Osteoblast (primary cell): Measurements from ENCODE around the gene MGAT4C. TPM values are rescaled to one million over a fixed set of nuclear protein-coding genes. Genes with fewer than 3 reads are reported as not detected.

Experiments used
- DNase-seq: peaks from one replicate; pipeline ENCODE4 v3.0.0; 2011; ENCODE audit warnings: low spot score, mixed read lengths; ENCODE audit not compliant: insufficient read length; ENCODE audit errors: missing footprints
- H2AFZ ChIP-seq: 2 replicates; pipeline ENCODE4 v1.6.0; 2011; ENCODE audit warnings: mild to moderate bottlenecking, low read length
- H3K27ac ChIP-seq: 2 replicates; pipeline ENCODE4 v1.5.1; 2011; ENCODE audit warnings: mild to moderate bottlenecking, low read depth, low read length, moderate library complexity
- H3K27me3 ChIP-seq: 2 replicates; pipeline ENCODE4 v1.6.0; 2012; ENCODE audit warnings: mild to moderate bottlenecking, control low read depth, inconsistent platforms, low read length, moderate library complexity; ENCODE audit not compliant: insufficient read depth
- H3K36me3 ChIP-seq: 2 replicates; pipeline ENCODE4 v1.5.1; 2011; ENCODE audit warnings: mild to moderate bottlenecking, low read length, control low read depth, moderate library complexity; ENCODE audit not compliant: insufficient read depth
- H3K4me1 ChIP-seq: 2 replicates; pipeline ENCODE4 v1.5.1; 2011; ENCODE audit warnings: mild to moderate bottlenecking, low read length, control low read depth, moderate library complexity; ENCODE audit not compliant: insufficient read depth
- H3K4me2 ChIP-seq: 2 replicates; pipeline ENCODE4 v1.6.0; 2011; ENCODE audit warnings: mild to moderate bottlenecking, low read length; ENCODE audit not compliant: insufficient read depth
- H3K4me3 ChIP-seq: fragments of 200-600 bp; sonication (generic); 3 replicates; pipeline ENCODE4 v1.5.1; 2012; ENCODE audit warnings: mild to moderate bottlenecking, low read length, inconsistent platforms; ENCODE audit not compliant: insufficient read depth
- H3K79me2 ChIP-seq: 2 replicates; pipeline ENCODE4 v1.6.0; 2012; ENCODE audit warnings: mild to moderate bottlenecking, low read length, control low read depth, inconsistent platforms; ENCODE audit not compliant: insufficient read depth
- H3K9me3 ChIP-seq: 2 replicates; pipeline ENCODE4 v1.5.1; 2011; ENCODE audit warnings: low read depth, low read length, control low read depth
- H4K20me1 ChIP-seq: 2 replicates; pipeline ENCODE4 v1.6.0; 2012; ENCODE audit warnings: mild to moderate bottlenecking, low read length, control low read depth; ENCODE audit not compliant: insufficient read depth
- total RNA-seq: library from RNA; depleted of rRNA; stranded (reverse); fragments of >200 nt; gene quantifications from 2 replicates; pipeline ENCODE4 v1.2.3, GENCODE V29; 2012
- TF ChIP-seq, protein P1 (sequence below): IDR thresholded peaks from 2 replicates; pipeline ENCODE4 v1.5.1; 2011; ENCODE audit warnings: mild to moderate bottlenecking, low read depth, low read length, moderate library complexity; ENCODE audit errors: extremely low read depth

Gene MGAT4C
- total RNA-seq, 1 donor, result not detected

DNA sequence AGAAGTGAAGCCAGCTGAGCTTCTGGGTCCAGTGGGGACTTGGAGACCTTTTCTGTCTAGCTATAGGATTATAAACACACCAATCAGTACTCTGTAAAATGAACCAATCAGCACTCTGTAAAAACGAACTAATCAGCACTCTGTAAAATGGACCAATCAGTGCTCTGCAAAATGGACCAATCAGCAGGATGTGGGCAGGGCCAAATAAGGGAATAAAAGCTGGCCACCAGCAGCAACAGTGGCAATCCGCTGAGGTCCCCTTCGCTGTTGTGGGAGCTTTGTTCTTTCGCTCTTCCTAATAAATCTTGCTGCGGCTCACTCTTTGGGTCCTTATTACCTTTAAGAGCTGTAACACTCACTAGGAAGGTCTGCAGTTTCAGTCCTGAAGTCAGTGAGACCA, 309.8 kb downstream of the MGAT4C start:
- H2AFZ ChIP-seq, result no peak overlapping the region
- H3K27ac ChIP-seq, result no peak overlapping the region
- H3K27me3 ChIP-seq, result peaks cover 2% of the 10 kb centered on the region
- H3K4me2 ChIP-seq, result no peak overlapping the region
- H3K4me3 ChIP-seq, result no peak overlapping the region
- H3K4me1 ChIP-seq, result no peaks in the 10 kb centered on the region
- DNase-seq, result peak; percentile 15
- no peaks in the 10 kb centered on the region for H3K36me3 ChIP-seq
- H3K9me3 ChIP-seq, result no peaks in the 10 kb centered on the region
- TF ChIP-seq, protein P1, sequence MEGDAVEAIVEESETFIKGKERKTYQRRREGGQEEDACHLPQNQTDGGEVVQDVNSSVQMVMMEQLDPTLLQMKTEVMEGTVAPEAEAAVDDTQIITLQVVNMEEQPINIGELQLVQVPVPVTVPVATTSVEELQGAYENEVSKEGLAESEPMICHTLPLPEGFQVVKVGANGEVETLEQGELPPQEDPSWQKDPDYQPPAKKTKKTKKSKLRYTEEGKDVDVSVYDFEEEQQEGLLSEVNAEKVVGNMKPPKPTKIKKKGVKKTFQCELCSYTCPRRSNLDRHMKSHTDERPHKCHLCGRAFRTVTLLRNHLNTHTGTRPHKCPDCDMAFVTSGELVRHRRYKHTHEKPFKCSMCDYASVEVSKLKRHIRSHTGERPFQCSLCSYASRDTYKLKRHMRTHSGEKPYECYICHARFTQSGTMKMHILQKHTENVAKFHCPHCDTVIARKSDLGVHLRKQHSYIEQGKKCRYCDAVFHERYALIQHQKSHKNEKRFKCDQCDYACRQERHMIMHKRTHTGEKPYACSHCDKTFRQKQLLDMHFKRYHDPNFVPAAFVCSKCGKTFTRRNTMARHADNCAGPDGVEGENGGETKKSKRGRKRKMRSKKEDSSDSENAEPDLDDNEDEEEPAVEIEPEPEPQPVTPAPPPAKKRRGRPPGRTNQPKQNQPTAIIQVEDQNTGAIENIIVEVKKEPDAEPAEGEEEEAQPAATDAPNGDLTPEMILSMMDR, result no peak
- no peaks in the 10 kb centered on the region for H3K79me2 ChIP-seq
- no peaks in the 10 kb centered on the region for H4K20me1 ChIP-seq

DNA sequence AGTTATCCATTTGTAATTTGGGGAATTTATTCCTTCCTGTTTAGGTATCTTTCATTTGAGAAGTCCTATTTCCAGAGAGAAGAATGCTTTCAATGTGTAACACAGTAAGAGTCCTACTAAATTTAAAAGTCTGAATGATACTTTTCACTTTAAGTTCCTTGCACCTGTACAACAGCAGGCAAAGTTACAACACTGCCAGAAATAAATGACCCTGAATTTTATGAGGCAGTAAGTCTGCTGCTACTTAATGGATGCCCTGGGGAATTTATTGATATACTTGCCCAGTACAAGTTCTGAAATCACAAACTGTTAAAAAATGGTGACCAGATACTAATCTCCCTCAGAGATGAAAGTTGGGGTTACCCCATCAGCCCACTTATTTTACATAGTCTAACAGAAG, 329.0 kb downstream of the MGAT4C start:
- peaks cover 5% of the 10 kb centered on the region for H3K27me3 ChIP-seq
- no peak overlapping the region for H3K27ac ChIP-seq
- no peaks in the 10 kb centered on the region for H3K9me3 ChIP-seq
- no peaks in the 10 kb centered on the region for H4K20me1 ChIP-seq
- TF ChIP-seq, protein P1, result no peak
- no peak overlapping the region for H3K4me3 ChIP-seq
- no peaks in the 10 kb centered on the region for H3K36me3 ChIP-seq
- no peak overlapping the region for H2AFZ ChIP-seq
- H3K4me2 ChIP-seq, result no peak overlapping the region
- no peak for DNase-seq
- H3K4me1 ChIP-seq, result no peaks in the 10 kb centered on the region
- H3K79me2 ChIP-seq, result no peaks in the 10 kb centered on the region

DNA sequence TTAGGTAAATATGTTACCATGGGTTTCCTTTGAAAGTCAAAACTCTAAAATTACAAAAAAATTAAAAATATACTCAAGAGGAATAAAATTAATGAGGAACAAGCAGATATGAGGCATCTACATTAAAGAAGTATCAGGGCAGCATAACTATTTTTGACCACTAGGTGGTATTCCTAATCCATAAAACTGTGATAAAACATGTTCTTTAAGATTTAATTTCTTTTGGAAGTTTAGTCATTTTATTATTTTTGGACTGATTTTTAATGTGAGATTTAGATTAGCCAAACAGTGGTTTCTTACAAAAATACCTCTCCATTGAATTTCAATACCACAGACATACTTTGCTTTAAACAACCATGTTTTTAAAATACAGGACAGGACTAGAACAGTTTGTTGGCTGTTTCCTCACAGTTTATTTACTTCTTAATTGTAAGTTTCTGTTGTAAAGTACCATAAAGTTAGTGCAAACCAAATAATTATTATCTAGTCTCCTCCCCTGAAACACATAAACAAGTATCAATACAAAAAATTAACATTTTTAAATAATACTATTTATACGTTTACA, 332.3 kb downstream of the MGAT4C start:
- H3K79me2 ChIP-seq, result no peaks in the 10 kb centered on the region
- H3K27ac ChIP-seq, result no peak overlapping the region
- H3K36me3 ChIP-seq, result no peaks in the 10 kb centered on the region
- H3K9me3 ChIP-seq, result no peaks in the 10 kb centered on the region
- DNase-seq, result peak; percentile 22
- H3K4me1 ChIP-seq, result no peaks in the 10 kb centered on the region
- H4K20me1 ChIP-seq, result no peaks in the 10 kb centered on the region
- no peak overlapping the region for H3K4me3 ChIP-seq
- peaks cover 5% of the 10 kb centered on the region for H3K27me3 ChIP-seq
- H3K4me2 ChIP-seq, result no peak overlapping the region
- TF ChIP-seq, protein P1, result peak; percentile 65
- H2AFZ ChIP-seq, result no peak overlapping the region

DNA sequence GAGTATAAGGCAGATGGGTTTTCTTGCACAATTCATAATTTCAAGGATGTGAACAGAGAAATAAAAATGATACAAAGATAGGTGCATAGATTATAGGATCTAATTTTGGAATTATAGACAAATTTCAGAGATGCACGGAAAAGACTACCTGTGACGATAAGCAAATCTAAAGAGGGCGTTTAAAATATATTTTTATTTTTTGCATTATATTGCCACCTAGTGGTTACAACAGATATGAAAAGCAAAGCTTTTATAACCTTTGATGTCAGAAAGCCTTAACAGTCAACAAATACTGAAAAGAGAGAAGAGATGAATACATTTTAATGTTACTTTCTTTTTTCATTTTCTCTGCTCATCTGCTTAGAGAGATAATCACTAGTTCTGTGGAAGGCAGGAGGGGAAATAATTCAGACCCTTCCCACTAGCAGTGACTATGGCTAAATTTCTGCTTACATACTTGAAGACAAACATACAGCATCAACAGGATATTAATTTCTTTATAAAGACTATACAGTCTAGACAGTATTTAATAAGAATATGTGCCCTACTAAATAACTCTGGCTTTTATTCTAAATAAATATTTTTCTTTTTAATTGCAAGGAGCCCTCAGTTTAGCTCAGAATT, 335.8 kb downstream of the MGAT4C start:
- H3K4me1 ChIP-seq, result no peaks in the 10 kb centered on the region
- no peak overlapping the region for H2AFZ ChIP-seq
- no peaks in the 10 kb centered on the region for H3K27me3 ChIP-seq
- no peaks in the 10 kb centered on the region for H3K9me3 ChIP-seq
- no peaks in the 10 kb centered on the region for H3K79me2 ChIP-seq
- no peak overlapping the region for H3K4me3 ChIP-seq
- H3K4me2 ChIP-seq, result no peak overlapping the region
- no peak overlapping the region for H3K27ac ChIP-seq
- no peaks in the 10 kb centered on the region for H4K20me1 ChIP-seq
- H3K36me3 ChIP-seq, result no peaks in the 10 kb centered on the region
- TF ChIP-seq, protein P1, result peak; percentile 60
- peak; percentile 60 for DNase-seq
